Endothelial cell of umbilical vein (primary cell): Measurements from ENCODE around the gene VAC14. TPM values are rescaled to one million over a fixed set of nuclear protein-coding genes. Genes with fewer than 3 reads are reported as not detected.

Experiments
- BruUV-seq: library from RNA; stranded (reverse); fragments of 400-500 nt; replicated peaks from 2 replicates; lab custom pipeline; 2021; lab: Mats Ljungman, UMichigan
- CTCF ChIA-PET: fragments of 300-600, 350-600 bp; sonication (Branson Sonifier 250); formaldehyde crosslinking; loops from one replicate; lab custom pipeline; 2021; ENCODE audit warnings: antibody characterized with exemption, inconsistent platforms; lab: Charles Lee
- POLR2A ChIA-PET: fragments of 300-600, 350-600 bp; sonication (Branson Sonifier 250); formaldehyde crosslinking; loops from one replicate; lab custom pipeline; 2021; ENCODE audit warnings: antibody characterized with exemption, inconsistent platforms; lab: Charles Lee
- DNase-seq: peaks from one replicate; pipeline ENCODE4 v3.0.0-alpha.2; 2011; ENCODE audit warnings: low read depth, low spot score
- FAIRE-seq: peaks from 2 replicates; lab custom pipeline; 2011; peaks lifted over from hg19 to GRCh38; lab: Jason Lieb, UNC
- H2AFZ ChIP-seq: 2 replicates; pipeline ENCODE4 v1.6.0; 2012; ENCODE audit warnings: low read depth, low read length, control low read depth, inconsistent platforms
- H3K27ac ChIP-seq: 2 replicates; pipeline ENCODE4 v1.5.1; 2011; ENCODE audit warnings: low read depth, mild to moderate bottlenecking, control low read depth, low read length, moderate library complexity; ENCODE audit not compliant: insufficient read depth
- H3K27me3 ChIP-seq, 2 experiments: 2 replicates each; pipeline versions ENCODE4 v1.6.0 to v1.6.1; 2011; ENCODE audit warnings: low read length in 2 of 2, mixed read lengths in 1 of 2; ENCODE audit not compliant: control insufficient read depth in 2 of 2, insufficient read depth in 2 of 2
- H3K36me3 ChIP-seq, 2 experiments: 2 replicates in 1 of 2; 3 replicates in 1 of 2; pipeline ENCODE4 v1.5.1; 2011; ENCODE audit warnings: low read length in 2 of 2, mild to moderate bottlenecking in 1 of 2, moderate library complexity in 1 of 2; ENCODE audit not compliant: control insufficient read depth in 2 of 2, insufficient read depth in 2 of 2; ENCODE audit errors: extremely low read depth in 1 of 2
- H3K4me1 ChIP-seq: 3 replicates; pipeline ENCODE4 v1.5.1; 2011; ENCODE audit warnings: mild to moderate bottlenecking, low read length; ENCODE audit not compliant: control insufficient read depth, insufficient read depth; ENCODE audit errors: extremely low read depth
- H3K4me2 ChIP-seq: 2 replicates; pipeline ENCODE4 v1.6.1; 2011; ENCODE audit warnings: low read length, control low read depth, mixed read lengths; ENCODE audit not compliant: insufficient read depth
- H3K4me3 ChIP-seq, 3 experiments: fragments of 200-600 bp in 1 of 3; sonication (generic), shearing (Covaris generic) in 1 of 3; replicated peaks in 1 of 3; 2 replicates each; pipeline ENCODE4 v1.5.1; 2011 to 2016; ENCODE audit warnings: control low read depth in 3 of 3, low read length in 3 of 3, mild to moderate bottlenecking in 2 of 3, inconsistent platforms in 1 of 3, low read depth in 1 of 3, moderate library complexity in 1 of 3; ENCODE audit not compliant: insufficient read depth in 1 of 3
- H3K79me2 ChIP-seq: 2 replicates; pipeline ENCODE4 v1.6.0; 2012; ENCODE audit warnings: low read length, inconsistent platforms; ENCODE audit not compliant: control insufficient read depth, insufficient read depth
- H3K9ac ChIP-seq: replicated peaks from 2 replicates; pipeline ENCODE3; 2011; ENCODE audit warnings: low read length, control low read depth; ENCODE audit not compliant: insufficient read depth; ENCODE audit errors: extremely low read depth
- H3K9me1 ChIP-seq: replicated peaks from 3 replicates; pipeline ENCODE4 v1.6.0; 2011; ENCODE audit warnings: mild to moderate bottlenecking, low read length; ENCODE audit not compliant: control insufficient read depth, insufficient read depth; ENCODE audit errors: extremely low read depth
- H3K9me3 ChIP-seq: replicated peaks from 2 replicates; pipeline ENCODE4 v1.5.1; 2012; ENCODE audit warnings: low read length, inconsistent platforms; ENCODE audit not compliant: control insufficient read depth, insufficient read depth
- H4K20me1 ChIP-seq: replicated peaks from 2 replicates; pipeline ENCODE3; 2011; ENCODE audit warnings: mild to moderate bottlenecking, low read length; ENCODE audit not compliant: control insufficient read depth, insufficient read depth; ENCODE audit errors: extremely low read depth
- EZH2 ChIP-seq: IDR thresholded peaks from 2 replicates; pipeline ENCODE4 v1.6.1; 2012; ENCODE audit warnings: borderline replicate concordance, low read depth, mild to moderate bottlenecking, moderate library complexity, low read length, inconsistent platforms; ENCODE audit not compliant: severe bottlenecking
- FOS ChIP-seq: IDR thresholded peaks from 2 replicates; pipeline ENCODE4 v1.6.1; 2011; ENCODE audit warnings: mild to moderate bottlenecking, low read length, moderate library complexity, borderline replicate concordance; ENCODE audit not compliant: insufficient read depth
- GATA2 ChIP-seq: IDR thresholded peaks from 2 replicates; pipeline ENCODE4 v1.7.0; 2011; ENCODE audit warnings: low read depth, mild to moderate bottlenecking, moderate library complexity, mixed read lengths, low read length; ENCODE audit not compliant: insufficient read length, insufficient read depth
- JUN ChIP-seq: IDR thresholded peaks from 2 replicates; pipeline ENCODE4 v1.6.1; 2011; ENCODE audit warnings: borderline replicate concordance, low read depth; ENCODE audit not compliant: insufficient read length, insufficient read depth
- MYC ChIP-seq: IDR thresholded peaks from one replicate; pipeline ENCODE4 v1.6.1; 2011; ENCODE audit warnings: mild to moderate bottlenecking, low read depth, low read length
- POLR2A ChIP-seq: IDR thresholded peaks from 2 replicates; pipeline ENCODE4 v1.6.1; 2012; ENCODE audit warnings: low read depth, mild to moderate bottlenecking, control low read depth, low read length
- POLR2AphosphoS5 ChIP-seq: IDR thresholded peaks from 2 replicates; pipeline ENCODE4 v1.6.1; 2012; ENCODE audit warnings: low read depth, mild to moderate bottlenecking, control low read depth, low read length, moderate library complexity; ENCODE audit not compliant: insufficient read depth
- dilution Hi-C: fragments of 300-500 bp; cut with MboI; formaldehyde crosslinking; loops from one replicate; pipeline ENCODE4 v1.15.0; 2019; ENCODE audit warnings: low sequenced_read_pairs; ENCODE audit not compliant: extremely low pct_ligation_motif_present
- intact Hi-C: fragments of 100-400 bp; cut with micrococcal nuclease; formaldehyde crosslinking; loops from one replicate; pipeline ENCODE4 v1.10.0; 2022
- polyA plus RNA-seq, 4 experiments: library from polyadenylated mRNA; depleted of rRNA in 3 of 4; stranded (reverse) in 3 of 4; unstranded in 1 of 4; fragments of >200 nt; gene quantifications; 2 replicates each; pipeline versions ENCODE4 v1.2.1 to v1.2.3, GENCODE V29; 2011 to 2012; ENCODE audit warnings: missing spikeins in 1 of 4
- total RNA-seq: library from RNA; stranded (reverse); gene quantifications from 2 replicates; pipeline ENCODE4 v1.2.3, GENCODE V29; 2021
- TF ChIP-seq, protein P1 (sequence below), 2 donors: IDR thresholded peaks; 1 replicate in 1 of 2; 2 replicates in 1 of 2; pipeline ENCODE4 v1.5.1; 2011; ENCODE audit warnings: low read length in 2 of 2, mild to moderate bottlenecking in 2 of 2, moderate library complexity in 2 of 2, control low read depth in 1 of 2, inconsistent platforms in 1 of 2, low read depth in 1 of 2; ENCODE audit not compliant: insufficient read depth in 1 of 2; ENCODE audit errors: extremely low read depth in 1 of 2
- TF ChIP-seq, protein P2 (sequence below): IDR thresholded peaks from 2 replicates; pipeline ENCODE4 v1.6.1; 2011; ENCODE audit not compliant: insufficient read depth, insufficient read length

Gene VAC14
- total and polyA plus RNA-seq, 2 donors (not counting 3 experiments of a cell fraction or from before 2014, with no cell fraction given), result 37.6 to 57.9 TPM

DNA sequence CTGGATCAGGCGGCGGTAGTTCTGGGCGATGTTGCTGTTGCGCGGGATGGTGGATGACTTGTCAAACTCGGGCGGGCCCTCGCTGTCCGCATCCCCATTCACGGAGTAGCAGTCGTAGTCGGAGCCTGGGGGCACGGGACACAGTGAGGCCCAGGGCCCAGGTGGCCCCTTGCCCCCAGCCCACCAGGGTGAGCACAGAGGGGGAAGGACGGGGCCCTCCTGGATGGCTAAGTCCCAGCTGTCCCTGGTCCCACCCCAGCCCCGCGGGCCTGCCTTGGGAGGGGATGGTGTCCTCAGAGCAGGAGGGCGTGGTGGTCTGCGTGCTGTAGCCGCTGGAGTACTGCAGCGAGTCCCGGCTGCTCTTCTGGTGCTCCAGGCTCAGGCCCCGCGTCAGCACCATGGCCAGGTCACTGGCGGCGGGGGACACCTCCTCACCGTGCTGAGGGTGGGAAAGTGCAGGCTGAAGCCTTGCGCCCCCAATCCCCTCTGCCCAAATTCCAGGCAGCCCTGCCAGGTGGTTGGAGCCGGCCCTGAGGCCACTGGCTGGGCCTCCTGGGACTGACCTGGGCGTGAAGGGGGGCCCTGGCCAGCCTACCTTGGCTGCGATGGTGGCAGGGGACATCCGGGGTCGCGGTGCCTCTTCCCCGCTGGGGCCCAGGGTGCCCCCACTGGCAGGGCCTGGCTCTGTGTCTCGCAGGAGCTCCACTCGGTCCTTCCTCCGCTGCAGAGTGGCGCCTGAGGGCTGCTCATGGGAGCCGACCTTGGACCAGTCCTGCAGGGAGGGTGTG, 136.4 kb downstream of the VAC14 start:
- Histone ChIP-seq H3K9me1 (no peaks in the 10 kb centered on the region), H3K79me2 (no peaks in the 10 kb centered on the region), H3K4me2 (no peak overlapping the region), H3K27me3 (no peaks in the 10 kb centered on the region), H3K36me3 (peaks cover 6 to 31% of the 10 kb centered on the region in 2 experiments), H4K20me1 (no peaks in the 10 kb centered on the region), H3K4me3 (no peak overlapping the region), H3K9me3 (no peaks in the 10 kb centered on the region), H3K27ac (no peak overlapping the region), H2AFZ (no peak overlapping the region), H3K4me1 (peaks cover 3% of the 10 kb centered on the region), H3K9ac (no peak overlapping the region)
- TF ChIP-seq FOS (no peak), JUN (no peak), EZH2 (no peak), GATA2 (no peak), POLR2AphosphoS5 (no peak), MYC (no peak), POLR2A (no peak)
- TF ChIP-seq, protein P1, sequence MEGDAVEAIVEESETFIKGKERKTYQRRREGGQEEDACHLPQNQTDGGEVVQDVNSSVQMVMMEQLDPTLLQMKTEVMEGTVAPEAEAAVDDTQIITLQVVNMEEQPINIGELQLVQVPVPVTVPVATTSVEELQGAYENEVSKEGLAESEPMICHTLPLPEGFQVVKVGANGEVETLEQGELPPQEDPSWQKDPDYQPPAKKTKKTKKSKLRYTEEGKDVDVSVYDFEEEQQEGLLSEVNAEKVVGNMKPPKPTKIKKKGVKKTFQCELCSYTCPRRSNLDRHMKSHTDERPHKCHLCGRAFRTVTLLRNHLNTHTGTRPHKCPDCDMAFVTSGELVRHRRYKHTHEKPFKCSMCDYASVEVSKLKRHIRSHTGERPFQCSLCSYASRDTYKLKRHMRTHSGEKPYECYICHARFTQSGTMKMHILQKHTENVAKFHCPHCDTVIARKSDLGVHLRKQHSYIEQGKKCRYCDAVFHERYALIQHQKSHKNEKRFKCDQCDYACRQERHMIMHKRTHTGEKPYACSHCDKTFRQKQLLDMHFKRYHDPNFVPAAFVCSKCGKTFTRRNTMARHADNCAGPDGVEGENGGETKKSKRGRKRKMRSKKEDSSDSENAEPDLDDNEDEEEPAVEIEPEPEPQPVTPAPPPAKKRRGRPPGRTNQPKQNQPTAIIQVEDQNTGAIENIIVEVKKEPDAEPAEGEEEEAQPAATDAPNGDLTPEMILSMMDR (IDR thresholded peaks at IDR 0.05; ENCODE audit: extremely low read depth in 1 of 2, insufficient read depth in 1 of 2, low read depth in 1 of 2, low read length in 2 of 2), result no peak
- TF ChIP-seq, protein P2, sequence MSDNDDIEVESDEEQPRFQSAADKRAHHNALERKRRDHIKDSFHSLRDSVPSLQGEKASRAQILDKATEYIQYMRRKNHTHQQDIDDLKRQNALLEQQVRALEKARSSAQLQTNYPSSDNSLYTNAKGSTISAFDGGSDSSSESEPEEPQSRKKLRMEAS, result no peak
- ChIA-PET POLR2A (no interaction called here), CTCF (interaction anchor here (2.3 kb wide), 1 partner anchor 106 kb away, joined by 14 read pairs; no protein-coding TSS in a partner anchor)
- intact Hi-C loops, result no loop called here
- FAIRE-seq (no peak), DNase-seq (no peak)
- dilution Hi-C loops, result loop anchor here (25.0 kb wide), 1 partner anchor 127 kb away; no protein-coding TSS in a partner anchor
- no TSS peak for BruUV-seq
